GM19099 (cell line): ENCODE measurements around the gene TIAM1.

ENCODE experiments used
- POLR2A ChIP-seq: IDR thresholded peaks from 3 replicates; pipeline ENCODE4 v1.6.1; 2011; ENCODE audit warnings: low read depth; ENCODE audit not compliant: insufficient read length; ENCODE audit errors: extremely low read depth

TIAM1 gene

GRCh38 chr21:31343030-31343510 is 991 bp downstream of the TIAM1 start:
- no peak for TF ChIP-seq POLR2A

DNA sequence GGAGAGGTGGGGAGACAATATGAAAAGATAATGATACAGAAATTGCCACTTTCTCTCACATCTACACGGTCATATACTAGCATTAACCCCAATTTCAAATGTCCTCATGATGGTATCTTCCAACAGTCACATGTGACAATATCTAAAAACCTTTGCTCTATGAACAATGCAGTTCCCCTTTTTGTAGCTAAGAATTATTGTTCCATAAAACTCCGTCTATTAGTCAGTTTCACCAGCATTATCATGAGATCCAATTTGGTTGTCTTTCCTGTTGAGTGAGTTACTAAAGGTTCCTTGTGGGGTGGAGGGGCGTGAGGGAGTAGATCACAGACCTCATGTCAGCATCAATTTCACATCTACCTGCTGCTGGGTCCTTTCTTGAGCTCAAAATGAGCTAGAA is 1.7 kb downstream of the TIAM1 start:
- no peak for TF ChIP-seq POLR2A

- no peak for TF ChIP-seq POLR2A
These were observed 3.0 kb downstream of the TIAM1 start for GRCh38 chr21:31340942-31341487.

- no peak for TF ChIP-seq POLR2A
These were observed 3.5 kb downstream of the TIAM1 start for GRCh38 chr21:31340514-31340913.

GRCh38 chr21:31339721-31340120 is 4.3 kb downstream of the TIAM1 start:
- no peak for TF ChIP-seq POLR2A

DNA sequence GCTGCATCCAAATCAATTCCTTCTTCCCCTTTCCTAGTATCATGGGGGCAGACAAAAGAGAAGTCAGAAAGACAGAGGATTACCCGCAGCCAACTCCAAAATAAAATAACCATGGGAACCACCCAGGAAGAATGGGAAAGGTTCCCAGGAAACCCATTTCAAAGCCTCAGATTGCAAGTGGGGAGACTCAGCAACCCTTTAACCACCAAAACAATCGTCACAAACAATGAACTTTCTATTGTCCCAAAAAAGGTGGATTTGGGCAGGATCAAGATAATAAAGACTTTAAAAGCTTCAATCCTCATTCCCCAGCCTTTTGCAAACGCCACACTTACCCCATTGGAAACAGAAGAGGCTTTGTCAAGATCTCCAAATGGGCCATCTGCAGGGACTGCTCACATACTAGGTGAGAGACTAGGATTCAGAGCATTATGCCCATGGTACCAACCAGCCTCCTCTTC is 5.1 kb downstream of the TIAM1 start:
- no peak for TF ChIP-seq POLR2A

GRCh38 chr21:31337996-31338907 is 5.8 kb downstream of the TIAM1 start:
- TF ChIP-seq POLR2A: no peak

DNA sequence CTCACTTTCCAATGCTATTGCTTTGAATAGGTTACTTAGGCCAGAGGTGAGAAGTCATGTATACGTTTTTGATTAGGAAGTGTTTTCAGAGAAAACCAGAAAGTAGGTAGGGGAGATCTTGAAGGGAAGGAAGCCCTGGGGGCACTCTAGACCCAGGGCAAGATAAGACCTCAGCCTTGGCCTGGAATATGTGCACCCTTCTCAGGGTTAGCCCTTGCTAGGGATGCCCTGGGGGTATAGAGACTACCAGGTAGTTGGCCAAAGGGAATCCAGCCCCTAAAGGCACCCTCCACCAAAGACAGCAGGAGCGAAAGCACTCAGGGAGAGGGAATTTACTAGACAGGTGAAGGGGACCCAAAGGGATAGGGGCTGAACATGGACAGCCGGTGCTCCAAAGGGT is 7.0 kb downstream of the TIAM1 start:
- TF ChIP-seq POLR2A: no peak

DNA sequence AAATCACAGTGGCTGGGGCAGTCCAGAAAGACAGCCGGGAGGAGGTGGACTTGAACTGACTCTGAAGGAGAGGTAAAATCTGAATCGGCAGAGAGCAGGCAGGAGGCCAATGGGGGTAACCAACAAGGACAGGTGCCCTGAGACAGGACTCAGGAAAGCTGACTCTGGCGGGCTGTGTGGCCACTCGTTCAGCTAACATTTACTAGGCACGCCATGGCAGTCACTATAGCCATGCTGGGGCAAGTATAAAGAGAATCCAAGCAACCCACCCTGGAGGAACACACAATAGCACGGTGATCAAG is 7.4 kb downstream of the TIAM1 start:
- no peak for TF ChIP-seq POLR2A

DNA sequence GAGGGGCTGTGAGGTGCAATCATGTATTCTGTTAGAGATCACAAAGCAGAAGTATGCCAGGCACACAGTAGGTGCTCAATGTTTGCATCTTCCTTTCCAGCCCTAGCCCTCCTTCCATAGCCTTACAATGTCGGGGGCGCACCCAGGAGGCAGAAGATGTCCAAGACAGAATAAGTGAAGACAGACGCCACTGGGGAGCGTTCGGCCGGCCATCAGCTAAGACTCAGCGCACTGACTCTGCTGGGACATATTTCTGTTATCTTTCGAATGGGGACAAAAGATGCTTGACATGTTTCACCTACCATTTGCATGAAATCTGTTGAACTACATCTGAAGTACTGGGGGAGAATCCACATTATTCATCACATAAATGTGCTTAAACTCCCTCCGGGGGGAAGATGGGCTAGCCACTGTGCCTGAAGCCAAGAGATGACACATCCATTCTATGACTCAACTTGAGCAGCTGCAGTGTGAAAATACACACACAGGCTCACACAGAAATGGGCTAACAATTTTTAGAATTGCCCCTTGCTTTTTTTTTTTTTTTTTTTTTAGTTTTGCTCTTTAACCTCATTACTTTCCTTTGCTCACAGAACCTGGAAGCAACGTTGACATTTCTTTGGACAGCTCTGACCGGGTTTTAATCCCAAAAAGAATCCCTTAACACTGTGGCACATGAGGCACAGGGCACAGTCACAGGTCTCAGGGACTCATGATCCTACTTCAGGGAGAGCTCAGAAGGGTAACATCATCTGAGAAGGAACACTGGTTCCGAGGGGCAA is 7.9 kb downstream of the TIAM1 start:
- TF ChIP-seq POLR2A: no peak

- TF ChIP-seq POLR2A: no peak
These were observed 9.4 kb downstream of the TIAM1 start for GRCh38 chr21:31334648-31335121.

GRCh38 chr21:31332525-31332924 is 11.5 kb downstream of the TIAM1 start:
- no peak for TF ChIP-seq POLR2A

- TF ChIP-seq POLR2A: no peak
These were observed 12.8 kb downstream of the TIAM1 start for GRCh38 chr21:31331231-31331630.

- TF ChIP-seq POLR2A: no peak
These were observed 13.9 kb downstream of the TIAM1 start for GRCh38 chr21:31330144-31330483.

DNA sequence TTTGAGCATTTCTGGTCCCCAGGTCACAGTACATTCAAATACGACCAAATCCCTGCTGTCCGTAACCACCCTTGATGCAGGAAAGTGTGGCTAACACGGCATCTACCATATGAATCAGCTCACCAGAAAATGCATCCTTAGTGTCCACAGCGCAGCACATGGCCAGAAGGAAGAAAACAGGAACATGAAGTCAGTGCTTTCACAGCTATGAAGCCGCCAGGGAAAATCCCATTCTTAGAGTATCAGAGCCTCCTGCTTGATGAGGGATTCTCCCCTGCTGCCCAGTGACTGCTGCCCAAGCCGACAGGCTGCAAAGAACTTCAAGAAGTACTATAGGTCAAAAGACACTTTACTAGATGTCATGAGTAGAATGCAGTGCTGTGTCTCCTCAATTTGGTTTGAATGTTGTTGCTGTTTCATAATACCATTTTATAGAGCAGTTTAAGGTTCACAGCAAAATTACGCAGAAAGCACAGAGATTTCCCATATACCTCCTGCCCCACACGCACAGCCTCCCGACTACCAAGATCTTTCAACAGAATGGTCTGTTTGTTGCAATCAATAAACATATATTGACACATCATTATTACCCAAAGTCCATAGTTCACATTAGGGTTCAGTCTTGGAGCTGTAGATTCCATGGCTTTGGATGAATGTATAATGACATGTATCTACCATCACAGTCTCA is 14.5 kb downstream of the TIAM1 start:
- TF ChIP-seq POLR2A: no peak
